A549 treated with AZD9567 at 1 μM for 4 hours (cell line): ENCODE data around the gene PRR20D. TPM values are rescaled to one million over a fixed set of nuclear protein-coding genes. Genes with fewer than 3 reads are reported as not detected.

Experiments used
- total RNA-seq: library from RNA; stranded (reverse); fragments of 200-300 nt; extraction: Qiagen RNA extraction; gene quantifications from 5 replicates; pipeline ENCODE4 v1.2.3, GENCODE V29; 2022; ENCODE audit not compliant: insufficient read depth

Gene PRR20D
- total RNA-seq: not detected in 5 replicates

GRCh38 chr13:57160332-57160731 is at the start of gene PRR20D:
Gene PRR20D (plus strand): TSS chr13:57160632. CDS start chr13:57161019, 387 bp downstream.

GRCh38 chr13:57140235-57140968 is 20.0 kb upstream of the PRR20D start, which contains the start of gene PRR20A:
Gene PRR20A (plus strand): TSS chr13:57140918. CDS start chr13:57141305, 387 bp downstream.

GRCh38 chr13:57147188-57147587 is 13.2 kb upstream of the PRR20D start, which contains the start of gene PRR20B:
Gene PRR20B (plus strand): TSS chr13:57147488. CDS start chr13:57147875, 387 bp downstream.

DNA sequence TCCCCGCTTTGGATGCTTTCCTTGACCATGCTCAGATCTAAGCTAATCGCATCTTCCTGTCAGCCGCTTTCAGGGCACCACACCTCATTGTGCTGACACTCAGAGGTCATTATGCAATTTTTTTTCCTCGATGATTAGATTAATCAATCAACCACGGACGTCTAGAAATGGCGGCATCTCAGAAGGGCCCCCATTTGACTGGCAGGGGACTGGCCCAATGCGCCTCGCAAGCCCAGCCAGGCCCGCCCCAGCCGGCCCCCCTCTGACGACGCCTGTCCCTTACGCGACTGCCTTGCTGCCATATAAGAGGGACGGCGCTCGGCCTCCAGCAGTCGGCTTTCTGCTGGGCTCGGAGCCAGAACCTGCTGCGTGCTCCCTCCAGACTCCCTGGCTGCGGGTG is 6.7 kb upstream of the PRR20D start, which contains the start of gene PRR20C:
TSS of gene PRR20C (plus strand) at position 301 of the 400 bp plus-strand sequence. CDS start 387 bp downstream, outside the sequence.

GRCh38 chr13:57166897-57167296 is 6.5 kb downstream of the PRR20D start, which contains the start of gene PRR20E:
Gene PRR20E (plus strand): TSS chr13:57167197. CDS start chr13:57167584, 387 bp downstream.

Other genes with a start within 250 kb of the PRR20D start
- gene PRR20A, start 19.7 kb upstream of the PRR20D start, total RNA-seq: not detected in 5 replicates
- gene PRR20B, start 13.1 kb upstream of the PRR20D start, total RNA-seq: not detected in 5 replicates
- gene PRR20C, start 6.6 kb upstream of the PRR20D start, total RNA-seq: not detected in 5 replicates
- not detected in 5 replicates for gene PRR20E, start 6.6 kb downstream of the PRR20D start, total RNA-seq